ENCODE measurements around the gene TIMD4.

DNA sequence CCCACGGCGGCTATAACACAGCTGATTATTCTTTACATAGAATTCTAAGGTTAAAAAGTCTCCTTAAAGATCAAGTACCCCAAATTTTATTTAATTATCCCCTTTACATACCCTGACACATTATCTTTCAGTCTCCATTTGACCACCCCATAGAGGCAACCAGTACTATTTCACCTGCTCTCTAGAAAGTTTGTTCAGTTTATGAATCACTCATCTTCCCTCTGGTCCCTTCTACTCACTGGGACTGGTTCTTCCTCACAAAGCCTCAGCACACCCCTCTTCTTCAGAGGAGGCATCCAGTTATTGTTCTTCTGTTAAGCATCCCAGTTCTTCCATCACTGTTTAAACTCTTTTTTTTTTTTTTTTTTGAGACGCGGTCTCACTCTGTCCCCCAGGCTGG is 70.2 kb downstream of the TIMD4 start:
- no peak for TF ChIP-seq POLR2A (IDR thresholded peaks at IDR 0.05)
- TF ChIP-seq, protein P1, sequence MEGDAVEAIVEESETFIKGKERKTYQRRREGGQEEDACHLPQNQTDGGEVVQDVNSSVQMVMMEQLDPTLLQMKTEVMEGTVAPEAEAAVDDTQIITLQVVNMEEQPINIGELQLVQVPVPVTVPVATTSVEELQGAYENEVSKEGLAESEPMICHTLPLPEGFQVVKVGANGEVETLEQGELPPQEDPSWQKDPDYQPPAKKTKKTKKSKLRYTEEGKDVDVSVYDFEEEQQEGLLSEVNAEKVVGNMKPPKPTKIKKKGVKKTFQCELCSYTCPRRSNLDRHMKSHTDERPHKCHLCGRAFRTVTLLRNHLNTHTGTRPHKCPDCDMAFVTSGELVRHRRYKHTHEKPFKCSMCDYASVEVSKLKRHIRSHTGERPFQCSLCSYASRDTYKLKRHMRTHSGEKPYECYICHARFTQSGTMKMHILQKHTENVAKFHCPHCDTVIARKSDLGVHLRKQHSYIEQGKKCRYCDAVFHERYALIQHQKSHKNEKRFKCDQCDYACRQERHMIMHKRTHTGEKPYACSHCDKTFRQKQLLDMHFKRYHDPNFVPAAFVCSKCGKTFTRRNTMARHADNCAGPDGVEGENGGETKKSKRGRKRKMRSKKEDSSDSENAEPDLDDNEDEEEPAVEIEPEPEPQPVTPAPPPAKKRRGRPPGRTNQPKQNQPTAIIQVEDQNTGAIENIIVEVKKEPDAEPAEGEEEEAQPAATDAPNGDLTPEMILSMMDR (IDR thresholded peaks at IDR 0.05) = no peak

Data from prostate gland (tissue), 2 donors.